ENCODE data around the gene SH3BP5L. TPM values are rescaled to one million over a fixed set of nuclear protein-coding genes. Genes with fewer than 3 reads are reported as not detected.

Gene SH3BP5L
- total and polyA plus RNA-seq, 2 of the 13 experiments (the other 11 are each of a cell fraction or from before 2014, with no cell fraction given) = 10.3 to 14.9 TPM

DNA sequence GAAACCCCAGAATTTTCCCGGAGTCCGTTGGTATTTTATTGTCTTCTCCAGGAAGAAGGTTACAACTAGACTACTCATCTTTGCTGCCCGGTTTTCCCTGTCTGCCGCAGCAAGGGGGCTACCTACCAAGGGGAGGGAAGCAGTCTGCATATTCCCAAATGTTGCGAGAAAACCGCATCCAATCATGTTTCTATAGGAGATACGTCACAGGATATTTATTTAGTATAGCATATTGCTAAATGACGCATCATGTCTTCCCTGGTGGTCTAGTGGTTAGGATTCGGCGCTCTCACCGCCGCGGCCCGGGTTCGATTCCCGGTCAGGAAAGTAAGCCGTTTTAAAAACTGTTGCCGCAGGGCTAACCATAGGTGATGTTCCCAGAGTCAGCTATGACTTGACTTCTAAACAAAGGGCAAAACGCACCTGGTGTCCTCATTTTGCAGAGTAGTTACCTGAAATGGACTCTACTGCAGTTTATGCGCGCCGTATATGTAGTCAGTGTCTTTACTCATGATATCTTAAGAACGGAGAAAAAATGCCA is 48.3 kb upstream of the SH3BP5L start (continued):
- TF ChIP-seq, protein P1, sequence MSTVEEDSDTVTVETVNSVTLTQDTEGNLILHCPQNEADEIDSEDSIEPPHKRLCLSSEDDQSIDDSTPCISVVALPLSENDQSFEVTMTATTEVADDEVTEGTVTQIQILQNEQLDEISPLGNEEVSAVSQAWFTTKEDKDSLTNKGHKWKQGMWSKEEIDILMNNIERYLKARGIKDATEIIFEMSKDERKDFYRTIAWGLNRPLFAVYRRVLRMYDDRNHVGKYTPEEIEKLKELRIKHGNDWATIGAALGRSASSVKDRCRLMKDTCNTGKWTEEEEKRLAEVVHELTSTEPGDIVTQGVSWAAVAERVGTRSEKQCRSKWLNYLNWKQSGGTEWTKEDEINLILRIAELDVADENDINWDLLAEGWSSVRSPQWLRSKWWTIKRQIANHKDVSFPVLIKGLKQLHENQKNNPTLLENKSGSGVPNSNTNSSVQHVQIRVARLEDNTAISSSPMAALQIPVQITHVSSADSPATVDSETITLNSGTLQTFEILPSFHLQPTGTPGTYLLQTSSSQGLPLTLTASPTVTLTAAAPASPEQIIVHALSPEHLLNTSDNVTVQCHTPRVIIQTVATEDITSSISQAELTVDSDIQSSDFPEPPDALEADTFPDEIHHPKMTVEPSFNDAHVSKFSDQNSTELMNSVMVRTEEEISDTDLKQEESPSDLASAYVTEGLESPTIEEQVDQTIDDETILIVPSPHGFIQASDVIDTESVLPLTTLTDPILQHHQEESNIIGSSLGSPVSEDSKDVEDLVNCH (CRISPR knock-in tag; IDR thresholded peaks at IDR 0.05) = no peak
- TF ChIP-seq THAP9 (CRISPR knock-in tag; IDR thresholded peaks at IDR 0.05; ENCODE audit: borderline replicate concordance) = no peak
- no peak for TF ChIP-seq PITX1 (CRISPR knock-in tag; IDR thresholded peaks at IDR 0.05)
- TF ChIP-seq RXRB (CRISPR knock-in tag; IDR thresholded peaks at IDR 0.05; ENCODE audit: borderline replicate concordance) = peak; percentile 14; the same call in 1 of the 2 replicates
- no peak for TF ChIP-seq ZNF891 (CRISPR knock-in tag; IDR thresholded peaks at IDR 0.05)
- TF ChIP-seq TBL1XR1 (IDR thresholded peaks at IDR 0.05; ENCODE audit: borderline replicate concordance, low read length, partially characterized antibody) = no peak
- TF ChIP-seq, protein P2, sequence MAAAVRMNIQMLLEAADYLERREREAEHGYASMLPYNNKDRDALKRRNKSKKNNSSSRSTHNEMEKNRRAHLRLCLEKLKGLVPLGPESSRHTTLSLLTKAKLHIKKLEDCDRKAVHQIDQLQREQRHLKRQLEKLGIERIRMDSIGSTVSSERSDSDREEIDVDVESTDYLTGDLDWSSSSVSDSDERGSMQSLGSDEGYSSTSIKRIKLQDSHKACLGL (CRISPR knock-in tag; IDR thresholded peaks at IDR 0.05) = 0 out of 2 replicates have a peak, but pooled peaks have one; percentile 18
- TF ChIP-seq SMYD3 (CRISPR knock-in tag; IDR thresholded peaks at IDR 0.05) = no peak
- TF ChIP-seq, protein P3, sequence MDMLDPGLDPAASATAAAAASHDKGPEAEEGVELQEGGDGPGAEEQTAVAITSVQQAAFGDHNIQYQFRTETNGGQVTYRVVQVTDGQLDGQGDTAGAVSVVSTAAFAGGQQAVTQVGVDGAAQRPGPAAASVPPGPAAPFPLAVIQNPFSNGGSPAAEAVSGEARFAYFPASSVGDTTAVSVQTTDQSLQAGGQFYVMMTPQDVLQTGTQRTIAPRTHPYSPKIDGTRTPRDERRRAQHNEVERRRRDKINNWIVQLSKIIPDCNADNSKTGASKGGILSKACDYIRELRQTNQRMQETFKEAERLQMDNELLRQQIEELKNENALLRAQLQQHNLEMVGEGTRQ (IDR thresholded peaks at IDR 0.05; ENCODE audit: low read depth, low read length) = no peak
- TF ChIP-seq, protein P3 (CRISPR knock-in tag; IDR thresholded peaks at IDR 0.05; ENCODE audit: borderline replicate concordance) = 0 out of 2 replicates have a peak, but pooled peaks have one; percentile 8
- TF ChIP-seq ZNF572 (CRISPR knock-in tag; IDR thresholded peaks at IDR 0.05) = no peak
- no peak; the same call in 1 of the 2 replicates for TF ChIP-seq ZNF558 (CRISPR knock-in tag; IDR thresholded peaks at IDR 0.05; ENCODE audit: borderline replicate concordance)
- no peak for TF ChIP-seq TSC22D2 (CRISPR knock-in tag; IDR thresholded peaks at IDR 0.05; ENCODE audit: borderline replicate concordance)
- TF ChIP-seq ZNF503 (CRISPR knock-in tag; IDR thresholded peaks at IDR 0.05) = no peak
- TF ChIP-seq ZNF510 (CRISPR knock-in tag; IDR thresholded peaks at IDR 0.05; ENCODE audit: low read depth) = no peak
- TF ChIP-seq REXO4 (CRISPR knock-in tag; IDR thresholded peaks at IDR 0.05; ENCODE audit: borderline replicate concordance) = no peak
- no peak for TF ChIP-seq ZNF160 (CRISPR knock-in tag; IDR thresholded peaks at IDR 0.05)
- TF ChIP-seq ZNF75D (CRISPR knock-in tag; IDR thresholded peaks at IDR 0.05; ENCODE audit: borderline replicate concordance) = no peak
- no peak for TF ChIP-seq HCFC1 (IDR thresholded peaks at IDR 0.05; ENCODE audit: low read depth, low read length)
- TF ChIP-seq, protein P4, sequence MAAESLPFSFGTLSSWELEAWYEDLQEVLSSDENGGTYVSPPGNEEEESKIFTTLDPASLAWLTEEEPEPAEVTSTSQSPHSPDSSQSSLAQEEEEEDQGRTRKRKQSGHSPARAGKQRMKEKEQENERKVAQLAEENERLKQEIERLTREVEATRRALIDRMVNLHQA (CRISPR knock-in tag; IDR thresholded peaks at IDR 0.05) = no peak
